ENCODE results near the gene NIN.

Gene NIN

DNA sequence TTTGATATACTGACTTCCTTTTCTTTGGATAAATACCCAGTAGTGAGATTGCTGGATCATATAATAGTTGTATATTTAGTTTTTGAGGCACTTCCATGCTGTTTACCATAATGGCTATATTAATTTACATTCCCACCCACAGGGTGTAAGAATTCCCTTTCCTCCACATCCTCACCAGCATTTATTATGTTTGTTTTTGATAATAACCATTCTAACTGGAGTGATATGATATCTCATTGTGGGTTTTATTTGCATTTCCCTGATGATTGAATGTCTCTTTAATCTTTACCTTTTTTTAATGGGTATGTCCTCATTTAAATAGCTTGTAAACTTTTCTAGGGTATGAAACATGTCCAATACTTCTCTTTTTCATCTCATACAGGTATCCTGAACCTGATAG is 151.3 kb downstream of the NIN start (continued):
- TF ChIP-seq, protein P1, sequence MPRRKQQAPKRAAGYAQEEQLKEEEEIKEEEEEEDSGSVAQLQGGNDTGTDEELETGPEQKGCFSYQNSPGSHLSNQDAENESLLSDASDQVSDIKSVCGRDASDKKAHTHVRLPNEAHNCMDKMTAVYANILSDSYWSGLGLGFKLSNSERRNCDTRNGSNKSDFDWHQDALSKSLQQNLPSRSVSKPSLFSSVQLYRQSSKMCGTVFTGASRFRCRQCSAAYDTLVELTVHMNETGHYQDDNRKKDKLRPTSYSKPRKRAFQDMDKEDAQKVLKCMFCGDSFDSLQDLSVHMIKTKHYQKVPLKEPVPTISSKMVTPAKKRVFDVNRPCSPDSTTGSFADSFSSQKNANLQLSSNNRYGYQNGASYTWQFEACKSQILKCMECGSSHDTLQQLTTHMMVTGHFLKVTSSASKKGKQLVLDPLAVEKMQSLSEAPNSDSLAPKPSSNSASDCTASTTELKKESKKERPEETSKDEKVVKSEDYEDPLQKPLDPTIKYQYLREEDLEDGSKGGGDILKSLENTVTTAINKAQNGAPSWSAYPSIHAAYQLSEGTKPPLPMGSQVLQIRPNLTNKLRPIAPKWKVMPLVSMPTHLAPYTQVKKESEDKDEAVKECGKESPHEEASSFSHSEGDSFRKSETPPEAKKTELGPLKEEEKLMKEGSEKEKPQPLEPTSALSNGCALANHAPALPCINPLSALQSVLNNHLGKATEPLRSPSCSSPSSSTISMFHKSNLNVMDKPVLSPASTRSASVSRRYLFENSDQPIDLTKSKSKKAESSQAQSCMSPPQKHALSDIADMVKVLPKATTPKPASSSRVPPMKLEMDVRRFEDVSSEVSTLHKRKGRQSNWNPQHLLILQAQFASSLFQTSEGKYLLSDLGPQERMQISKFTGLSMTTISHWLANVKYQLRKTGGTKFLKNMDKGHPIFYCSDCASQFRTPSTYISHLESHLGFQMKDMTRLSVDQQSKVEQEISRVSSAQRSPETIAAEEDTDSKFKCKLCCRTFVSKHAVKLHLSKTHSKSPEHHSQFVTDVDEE (CRISPR knock-in tag; IDR thresholded peaks at IDR 0.05): no peak
- TF ChIP-seq, protein P2, sequence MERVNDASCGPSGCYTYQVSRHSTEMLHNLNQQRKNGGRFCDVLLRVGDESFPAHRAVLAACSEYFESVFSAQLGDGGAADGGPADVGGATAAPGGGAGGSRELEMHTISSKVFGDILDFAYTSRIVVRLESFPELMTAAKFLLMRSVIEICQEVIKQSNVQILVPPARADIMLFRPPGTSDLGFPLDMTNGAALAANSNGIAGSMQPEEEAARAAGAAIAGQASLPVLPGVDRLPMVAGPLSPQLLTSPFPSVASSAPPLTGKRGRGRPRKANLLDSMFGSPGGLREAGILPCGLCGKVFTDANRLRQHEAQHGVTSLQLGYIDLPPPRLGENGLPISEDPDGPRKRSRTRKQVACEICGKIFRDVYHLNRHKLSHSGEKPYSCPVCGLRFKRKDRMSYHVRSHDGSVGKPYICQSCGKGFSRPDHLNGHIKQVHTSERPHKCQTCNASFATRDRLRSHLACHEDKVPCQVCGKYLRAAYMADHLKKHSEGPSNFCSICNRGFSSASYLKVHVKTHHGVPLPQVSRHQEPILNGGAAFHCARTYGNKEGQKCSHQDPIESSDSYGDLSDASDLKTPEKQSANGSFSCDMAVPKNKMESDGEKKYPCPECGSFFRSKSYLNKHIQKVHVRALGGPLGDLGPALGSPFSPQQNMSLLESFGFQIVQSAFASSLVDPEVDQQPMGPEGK (CRISPR knock-in tag; IDR thresholded peaks at IDR 0.05; ENCODE audit: borderline replicate concordance): no peak
- TF ChIP-seq ZNF70 (CRISPR knock-in tag; IDR thresholded peaks at IDR 0.05): no peak

DNA sequence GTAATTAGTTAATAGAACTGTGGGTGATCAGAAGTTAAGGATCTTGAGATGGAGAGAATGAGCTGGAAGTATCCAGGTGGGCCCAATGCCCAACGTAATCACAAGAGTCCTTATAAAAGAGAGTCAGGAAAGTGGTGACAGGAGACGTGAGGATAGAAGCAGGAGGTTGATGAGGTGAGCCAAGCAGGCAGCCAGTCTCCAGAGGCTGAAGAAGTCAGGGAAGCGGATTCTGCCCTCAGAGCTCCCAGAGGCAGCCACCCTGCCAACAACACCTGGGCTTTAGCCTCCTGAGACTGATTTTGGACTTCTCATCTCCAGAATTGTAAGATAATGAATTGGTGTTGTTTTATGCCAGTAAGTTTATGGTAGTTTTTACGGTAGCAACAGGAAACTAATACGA is 152.8 kb downstream of the NIN start:
- ATAC-seq: peak; percentile 51
- TF ChIP-seq ISL1 (CRISPR knock-in tag; IDR thresholded peaks at IDR 0.05): no peak
- TF ChIP-seq CSDC2 (CRISPR knock-in tag; IDR thresholded peaks at IDR 0.05): no peak
- no peak for TF ChIP-seq ZNF70 (CRISPR knock-in tag; IDR thresholded peaks at IDR 0.05)
- TF ChIP-seq TCF4 (CRISPR knock-in tag; IDR thresholded peaks at IDR 0.05; ENCODE audit: borderline replicate concordance): no peak
- TF ChIP-seq ZFP30 (CRISPR knock-in tag; IDR thresholded peaks at IDR 0.05): no peak
- TF ChIP-seq ZFP3 (CRISPR knock-in tag; IDR thresholded peaks at IDR 0.05): no peak
- no peak for TF ChIP-seq RARB (CRISPR knock-in tag; IDR thresholded peaks at IDR 0.05)
- TF ChIP-seq ARNTL (CRISPR knock-in tag; IDR thresholded peaks at IDR 0.05; ENCODE audit: borderline replicate concordance, low read depth): no peak
- no peak for TF ChIP-seq PPARA (CRISPR knock-in tag; IDR thresholded peaks at IDR 0.05; ENCODE audit: borderline replicate concordance)
- no peak for TF ChIP-seq ZNF8 (CRISPR knock-in tag; IDR thresholded peaks at IDR 0.05)
- TF ChIP-seq SNAI2 (CRISPR knock-in tag; IDR thresholded peaks at IDR 0.05): no peak
- no peak for TF ChIP-seq ZC3H10 (CRISPR knock-in tag; IDR thresholded peaks at IDR 0.05)
- TF ChIP-seq ZNF565 (CRISPR knock-in tag; conservative IDR thresholded peaks at IDR 0.05; ENCODE audit: low read depth): no peak
- TF ChIP-seq, protein P3, sequence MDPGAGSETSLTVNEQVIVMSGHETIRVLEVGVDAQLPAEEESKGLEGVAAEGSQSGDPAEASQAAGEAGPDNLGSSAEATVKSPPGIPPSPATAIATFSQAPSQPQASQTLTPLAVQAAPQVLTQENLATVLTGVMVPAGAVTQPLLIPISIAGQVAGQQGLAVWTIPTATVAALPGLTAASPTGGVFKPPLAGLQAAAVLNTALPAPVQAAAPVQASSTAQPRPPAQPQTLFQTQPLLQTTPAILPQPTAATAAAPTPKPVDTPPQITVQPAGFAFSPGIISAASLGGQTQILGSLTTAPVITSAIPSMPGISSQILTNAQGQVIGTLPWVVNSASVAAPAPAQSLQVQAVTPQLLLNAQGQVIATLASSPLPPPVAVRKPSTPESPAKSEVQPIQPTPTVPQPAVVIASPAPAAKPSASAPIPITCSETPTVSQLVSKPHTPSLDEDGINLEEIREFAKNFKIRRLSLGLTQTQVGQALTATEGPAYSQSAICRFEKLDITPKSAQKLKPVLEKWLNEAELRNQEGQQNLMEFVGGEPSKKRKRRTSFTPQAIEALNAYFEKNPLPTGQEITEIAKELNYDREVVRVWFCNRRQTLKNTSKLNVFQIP (CRISPR knock-in tag; IDR thresholded peaks at IDR 0.05; ENCODE audit: borderline replicate concordance, low read depth): no peak
- TF ChIP-seq, protein P4, sequence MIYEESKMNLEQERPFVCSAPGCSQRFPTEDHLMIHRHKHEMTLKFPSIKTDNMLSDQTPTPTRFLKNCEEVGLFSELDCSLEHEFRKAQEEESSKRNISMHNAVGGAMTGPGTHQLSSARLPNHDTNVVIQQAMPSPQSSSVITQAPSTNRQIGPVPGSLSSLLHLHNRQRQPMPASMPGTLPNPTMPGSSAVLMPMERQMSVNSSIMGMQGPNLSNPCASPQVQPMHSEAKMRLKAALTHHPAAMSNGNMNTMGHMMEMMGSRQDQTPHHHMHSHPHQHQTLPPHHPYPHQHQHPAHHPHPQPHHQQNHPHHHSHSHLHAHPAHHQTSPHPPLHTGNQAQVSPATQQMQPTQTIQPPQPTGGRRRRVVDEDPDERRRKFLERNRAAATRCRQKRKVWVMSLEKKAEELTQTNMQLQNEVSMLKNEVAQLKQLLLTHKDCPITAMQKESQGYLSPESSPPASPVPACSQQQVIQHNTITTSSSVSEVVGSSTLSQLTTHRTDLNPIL (CRISPR knock-in tag; IDR thresholded peaks at IDR 0.05; ENCODE audit: low read depth): no peak
- TF ChIP-seq, protein P1 (CRISPR knock-in tag; IDR thresholded peaks at IDR 0.05): no peak
- TF ChIP-seq, protein P5, sequence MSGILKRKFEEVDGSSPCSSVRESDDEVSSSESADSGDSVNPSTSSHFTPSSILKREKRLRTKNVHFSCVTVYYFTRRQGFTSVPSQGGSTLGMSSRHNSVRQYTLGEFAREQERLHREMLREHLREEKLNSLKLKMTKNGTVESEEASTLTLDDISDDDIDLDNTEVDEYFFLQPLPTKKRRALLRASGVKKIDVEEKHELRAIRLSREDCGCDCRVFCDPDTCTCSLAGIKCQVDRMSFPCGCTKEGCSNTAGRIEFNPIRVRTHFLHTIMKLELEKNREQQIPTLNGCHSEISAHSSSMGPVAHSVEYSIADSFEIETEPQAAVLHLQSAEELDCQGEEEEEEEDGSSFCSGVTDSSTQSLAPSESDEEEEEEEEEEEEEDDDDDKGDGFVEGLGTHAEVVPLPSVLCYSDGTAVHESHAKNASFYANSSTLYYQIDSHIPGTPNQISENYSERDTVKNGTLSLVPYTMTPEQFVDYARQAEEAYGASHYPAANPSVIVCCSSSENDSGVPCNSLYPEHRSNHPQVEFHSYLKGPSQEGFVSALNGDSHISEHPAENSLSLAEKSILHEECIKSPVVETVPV (CRISPR knock-in tag; IDR thresholded peaks at IDR 0.05): no peak
- no peak for TF ChIP-seq BACH2 (CRISPR knock-in tag; IDR thresholded peaks at IDR 0.05; ENCODE audit: borderline replicate concordance)

Measured in SK-N-SH treated with all-trans-retinoic acid at 6 μM for 48 hours (cell line).